GM23248 (cell line): Measurements from ENCODE around the gene ZNF644.

Experiments
- EZH2 ChIP-seq: fragments of 200-600 bp; sonication (generic); IDR thresholded peaks from 2 replicates; pipeline ENCODE4 v1.6.1; 2018; ENCODE audit warnings: antibody characterized with exemption, mild to moderate bottlenecking; ENCODE audit not compliant: insufficient read depth, poor library complexity, severe bottlenecking
- EZH2phosphoT487 ChIP-seq: fragments of 200-600 bp; sonication (generic); IDR thresholded peaks from 2 replicates; pipeline ENCODE4 v1.6.1; 2018; ENCODE audit warnings: antibody characterized with exemption, moderate library complexity, mild to moderate bottlenecking, low read depth; ENCODE audit not compliant: insufficient read depth

DNA sequence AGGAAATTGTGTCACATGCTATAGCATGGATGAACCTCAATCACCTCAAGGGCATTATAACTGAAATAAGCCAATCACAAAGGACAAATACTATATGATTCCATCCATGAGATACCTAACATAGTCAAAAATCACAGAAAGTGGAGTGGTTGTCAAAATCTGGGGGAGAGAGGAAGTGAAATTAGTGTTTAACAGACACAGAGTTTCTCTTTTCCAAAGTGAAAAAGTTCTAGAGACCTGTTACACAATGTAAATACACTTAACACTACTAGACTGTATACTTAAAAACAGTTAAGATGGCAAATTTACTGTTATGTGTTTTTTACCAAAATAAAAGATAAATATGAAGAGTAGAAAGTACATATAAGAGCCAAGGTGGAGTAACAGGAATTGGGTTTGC is 31.8 kb downstream of the ZNF644 start:
- no peak for TF ChIP-seq EZH2
- TF ChIP-seq EZH2phosphoT487, result no peak
